ENCODE measurements around the gene LSM14B.

LSM14B gene

GRCh38 chr20:62141043-62141396 lies 18.7 kb downstream of the LSM14B start:
- H3K4me3 ChIP-seq (ENCODE audit: low read depth, low read length): no peak overlapping the region
- in situ Hi-C loops (cut with HindIII; ENCODE audit: low sequenced_read_pairs): no loop called here
- DNase-seq (ENCODE audit: low read depth): no peak
- no peak for TF ChIP-seq CTCF (IDR thresholded peaks at IDR 0.05; ENCODE audit: low read depth, low read length, missing control alignments)

GRCh38 chr20:62141397-62142251 lies 19.3 kb downstream of the LSM14B start:
- in situ Hi-C loops (cut with HindIII; ENCODE audit: low sequenced_read_pairs): no loop called here
- H3K4me3 ChIP-seq (ENCODE audit: low read depth, low read length): peak overlapping the region; percentile 68
- DNase-seq (ENCODE audit: low read depth): no peak
- TF ChIP-seq CTCF (IDR thresholded peaks at IDR 0.05; ENCODE audit: low read depth, low read length, missing control alignments): peak; percentile 53

- in situ Hi-C loops (cut with HindIII; ENCODE audit: low sequenced_read_pairs): no loop called here
- DNase-seq (ENCODE audit: low read depth): no peak
- H3K4me3 ChIP-seq (ENCODE audit: low read depth, low read length): peak overlapping the region; percentile 68
- TF ChIP-seq CTCF (IDR thresholded peaks at IDR 0.05; ENCODE audit: low read depth, low read length, missing control alignments): no peak
Observed at GRCh38 chr20:62142252-62143080, 20.2 kb downstream of the LSM14B start.

GRCh38 chr20:62143081-62143956 lies 21.0 kb downstream of the LSM14B start, which contains the start of the genes PSMA7 and SS18L1:
Gene PSMA7 (minus strand): TSS chr20:62143394. CDS start chr20:62143303, 91 bp downstream.
Gene SS18L1 (plus strand): TSS chr20:62143769. CDS start chr20:62143821, 52 bp downstream.
- in situ Hi-C loops (cut with HindIII; ENCODE audit: low sequenced_read_pairs): no loop called here
- H3K4me3 ChIP-seq (ENCODE audit: low read depth, low read length): peak within 1 kb of the TSS; percentile 68
- TF ChIP-seq CTCF (IDR thresholded peaks at IDR 0.05; ENCODE audit: low read depth, low read length, missing control alignments): no peak
- peak; percentile 39 for DNase-seq (ENCODE audit: low read depth)

GRCh38 chr20:62143957-62144825 lies 21.9 kb downstream of the LSM14B start:
- H3K4me3 ChIP-seq (ENCODE audit: low read depth, low read length): peak overlapping the region; percentile 68
- no peak for DNase-seq (ENCODE audit: low read depth)
- no peak for TF ChIP-seq CTCF (IDR thresholded peaks at IDR 0.05; ENCODE audit: low read depth, low read length, missing control alignments)
- in situ Hi-C loops (cut with HindIII; ENCODE audit: low sequenced_read_pairs): no loop called here

All from astrocyte of the cerebellum (primary cell).